DMS79 (cell line): Measurements from ENCODE around the gene NUP98.

Experiments
- DNase-seq: peaks from one replicate; lab custom pipeline; 2025; lab: John Stamatoyannopoulos, UW

The NUP98 gene

GRCh38 chr11:3641191-3641590, 156.2 kb downstream of the NUP98 start:
- DNase-seq = no peak

DNA sequence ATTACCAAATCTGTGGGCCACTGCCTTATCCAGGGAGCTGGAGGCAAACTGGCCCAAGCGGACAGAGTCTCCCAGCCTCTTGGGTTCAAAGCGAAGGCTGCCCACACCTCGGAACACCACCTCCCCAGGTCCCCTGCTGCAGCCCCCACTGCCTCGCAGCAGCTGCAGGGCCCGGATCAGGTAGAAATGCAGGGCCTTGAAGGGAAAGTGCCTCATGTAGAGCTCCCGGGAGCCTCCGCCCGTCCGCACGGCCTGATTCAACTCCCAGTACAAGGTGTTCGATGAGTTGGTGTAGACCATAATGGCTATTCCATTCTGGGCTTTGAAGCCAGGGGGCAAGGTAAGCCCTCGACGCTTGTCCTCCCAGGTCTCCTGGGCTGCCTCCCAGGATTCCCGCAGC, 157.5 kb downstream of the NUP98 start:
- no peak for DNase-seq

GRCh38 chr11:3638513-3638912, 158.8 kb downstream of the NUP98 start:
- no peak for DNase-seq

GRCh38 chr11:3637201-3637600, 160.2 kb downstream of the NUP98 start:
- DNase-seq = no peak

GRCh38 chr11:3635641-3636375, 161.5 kb downstream of the NUP98 start:
- DNase-seq = no peak

- DNase-seq = no peak
Measured at GRCh38 chr11:3632070-3632660, 165.2 kb downstream of the NUP98 start.

GRCh38 chr11:3631331-3631730, 166.0 kb downstream of the NUP98 start:
- no peak for DNase-seq

DNA sequence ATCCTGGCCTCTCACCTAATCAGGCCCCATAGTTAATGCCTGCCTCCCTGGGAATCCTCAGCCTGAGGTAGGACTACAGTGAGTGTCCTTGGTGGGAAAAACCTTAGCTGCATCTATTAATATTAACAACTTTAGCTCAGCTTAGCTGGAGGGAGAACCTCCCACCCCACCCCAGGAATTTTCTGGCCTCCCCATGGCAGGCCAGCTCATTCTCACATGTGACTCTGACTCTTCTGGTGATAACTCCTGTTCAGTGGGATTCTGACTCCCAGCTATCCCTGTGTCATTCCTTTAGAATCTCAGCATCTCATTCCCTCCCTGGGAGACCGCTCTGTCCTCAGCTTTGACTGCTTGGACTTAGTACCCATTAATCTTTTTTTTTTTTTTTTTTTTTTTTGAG, 170.1 kb downstream of the NUP98 start:
- DNase-seq = no peak

DNA sequence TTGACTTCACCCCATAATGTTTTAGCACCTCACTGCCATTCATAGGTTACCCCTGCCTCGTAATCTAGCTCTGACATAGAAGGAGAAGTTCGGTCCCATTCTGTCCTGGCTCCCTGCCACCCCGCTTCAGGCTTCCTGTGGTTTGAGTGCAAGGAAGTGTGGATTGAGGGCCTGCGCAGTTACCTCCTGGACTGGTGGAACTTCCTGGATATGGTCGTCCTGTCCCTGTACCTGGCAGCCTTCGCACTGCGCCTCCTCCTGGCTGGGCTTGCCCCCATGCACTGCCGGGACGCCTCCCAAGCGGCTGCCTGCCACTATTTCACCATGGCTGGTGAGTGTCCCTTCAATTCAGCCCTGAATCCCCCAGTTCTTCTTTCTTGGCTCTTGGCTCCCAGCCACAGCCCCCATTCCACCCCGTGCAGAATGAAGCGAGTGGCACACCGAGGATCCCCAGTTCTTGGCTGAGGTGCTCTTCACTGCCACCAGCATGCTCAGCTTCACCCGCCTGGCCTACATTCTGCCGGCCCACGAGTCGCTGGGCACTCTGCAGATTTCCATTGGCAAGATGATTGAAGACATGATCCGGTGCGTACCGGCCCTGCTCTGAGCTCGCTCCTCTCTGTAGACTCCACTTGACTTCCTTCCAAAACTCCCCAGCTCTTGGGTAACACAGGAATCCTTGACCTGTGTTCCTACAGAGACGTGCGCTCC, 170.9 kb downstream of the NUP98 start:
- DNase-seq = no peak
